K562 (cell line): ENCODE results near the gene RCSD1. TPM values are rescaled to one million over a fixed set of nuclear protein-coding genes. Genes with fewer than 3 reads are reported as not detected.
A peak's percentile ranks its signal among the peaks of the same experiment; 100 is the strongest.

Source experiments
- ADNP ChIP-seq: fragments of 200-800 bp; sonication (Bioruptor generic); IDR thresholded peaks from 2 replicates; pipeline ENCODE4 v1.6.1; 2016; ENCODE audit warnings: missing genetic modification characterization, missing compliant biosample characterization
- FOXJ2 ChIP-seq: fragments of 200-800 bp; sonication (Bioruptor generic); IDR thresholded peaks from 2 replicates; pipeline ENCODE4 v1.6.1; 2016; ENCODE audit warnings: missing genetic modification characterization, missing compliant biosample characterization
- GTF2A2 ChIP-seq: IDR thresholded peaks from 2 replicates; pipeline ENCODE4 v1.6.1; 2016; ENCODE audit warnings: mild to moderate bottlenecking, missing genetic modification characterization, missing compliant biosample characterization
- HEY1 ChIP-seq: fragments of 250-450 bp; sonication (Bioruptor Pico); IDR thresholded peaks from 2 replicates; pipeline ENCODE4 v1.5.0; 2020; ENCODE audit warnings: mild to moderate bottlenecking, moderate library complexity, borderline replicate concordance
- HMG20B ChIP-seq: fragments of 250-450 bp; sonication (Bioruptor Pico); IDR thresholded peaks from 2 replicates; pipeline ENCODE4 v1.5.0; 2021; ENCODE audit warnings: mild to moderate bottlenecking
- HMGXB4 ChIP-seq: sonication (generic); formaldehyde crosslinking; IDR thresholded peaks from 2 replicates; pipeline ENCODE4 v1.8.1; 2023; ENCODE audit warnings: mild to moderate bottlenecking, missing genetic modification reagents
- HNRNPL ChIP-seq: fragments of 200-400 bp; formaldehyde crosslinking; IDR thresholded peaks from 2 replicates; pipeline ENCODE4 v1.6.1; 2017; ENCODE audit warnings: low read depth, mild to moderate bottlenecking, low read length
- JUN ChIP-seq, 2 experiments: sonication (generic) in 1 of 2; formaldehyde crosslinking in 1 of 2; IDR thresholded peaks; 2 replicates each; pipeline versions ENCODE4 v1.6.1 to v1.8.0; 2012 to 2022; ENCODE audit warnings: borderline replicate concordance in 2 of 2, mild to moderate bottlenecking in 2 of 2, improper control_type of control experiment in 1 of 2, low read depth in 1 of 2, low read length in 1 of 2, missing genetic modification reagents in 1 of 2
- LCOR ChIP-seq: sonication (generic); formaldehyde crosslinking; IDR thresholded peaks from 2 replicates; pipeline ENCODE4 v1.8.0; 2022; ENCODE audit warnings: mild to moderate bottlenecking, missing genetic modification reagents
- MGA ChIP-seq: fragments of 450-650 bp; IDR thresholded peaks from 2 replicates; pipeline ENCODE4 v1.6.1; 2016; ENCODE audit warnings: mild to moderate bottlenecking, moderate library complexity
- SMAD3 ChIP-seq: fragments of 450-650 bp; formaldehyde crosslinking; conservative IDR thresholded peaks from 2 replicates; pipeline ENCODE4 v1.4.0; 2020; ENCODE audit warnings: mild to moderate bottlenecking
- SMARCE1 ChIP-seq: fragments of 450-650 bp; IDR thresholded peaks from 2 replicates; pipeline ENCODE4 v1.7.1; 2016; ENCODE audit warnings: mild to moderate bottlenecking
- STAG1 ChIP-seq: sonication (generic); formaldehyde crosslinking; IDR thresholded peaks from 2 replicates; pipeline ENCODE4 v1.5.0; 2020; ENCODE audit warnings: missing genetic modification reagents, borderline replicate concordance
- TRIM28 ChIP-seq: fragments of 450-650 bp; IDR thresholded peaks from 2 replicates; pipeline ENCODE4 v1.6.1; 2017
- ZNF212 ChIP-seq: fragments of 450-650 bp; formaldehyde crosslinking; IDR thresholded peaks from 2 replicates; pipeline ENCODE4 v1.4.0; 2020; ENCODE audit warnings: mild to moderate bottlenecking
- polyA plus RNA-seq, 8 experiments: library from polyadenylated mRNA; depleted of rRNA in 4 of 8; stranded (reverse) in 5 of 8; unstranded in 3 of 8; fragments of >200 nt; fragmentation: Nextera tagmentation in 2 of 8; fragmentation: Illumina TruSeq in 1 of 8; extraction: Ambion mirVana in 2 of 8; extraction: Trizol in 1 of 8; gene quantifications; 2 replicates each; pipeline versions ENCODE4 v1.2.1 to v1.2.3, GENCODE V29; 2011 to 2014; ENCODE audit warnings: inconsistent platforms in 1 of 8, missing spikeins in 1 of 8
- total RNA-seq, 7 experiments: library from RNA; depleted of rRNA in 6 of 7; stranded (reverse); fragments of >200 nt in 6 of 7; fragmentation: Illumina TruSeq in 2 of 7; extraction: Trizol in 2 of 7; gene quantifications; 2 replicates each; pipeline versions ENCODE4 v1.2.1 to v1.2.3, GENCODE V29; 2011 to 2021; ENCODE audit warnings: low replicate concordance in 1 of 7

Gene RCSD1
- total and polyA plus RNA-seq, 9 of the 15 experiments (the other 6 are each of a cell fraction or from before 2014, with no cell fraction given) = 7.8 to 69.8 (median 45.3) TPM

- peak; percentile 100 for TF ChIP-seq HMGXB4 (CRISPR knock-in tag)
- no peak for TF ChIP-seq STAG1
- TF ChIP-seq HMG20B (CRISPR knock-in tag) = no peak
- peak; percentile 81; the same call in 1 of the 2 replicates for TF ChIP-seq LCOR (CRISPR knock-in tag)
- TF ChIP-seq FOXJ2 = peak; percentile 85
- no peak for TF ChIP-seq ZNF212 (CRISPR knock-in tag)
- 0 out of 2 replicates have a peak, but pooled peaks have one; percentile 3 for TF ChIP-seq SMAD3 (CRISPR knock-in tag)
- peak; percentile 76; the same call in 1 of the 2 replicates for TF ChIP-seq JUN (IDR thresholded peaks at IDR 0.05; ENCODE audit: borderline replicate concordance, low read depth, low read length)
- TF ChIP-seq JUN (CRISPR knock-in tag; IDR thresholded peaks at IDR 0.05; ENCODE audit: borderline replicate concordance) = no peak
- TF ChIP-seq SMARCE1 = 0 out of 2 replicates have a peak, but pooled peaks have one; percentile 7
- no peak for TF ChIP-seq GTF2A2
- peak; percentile 99 for TF ChIP-seq ADNP (tag)
- TF ChIP-seq MGA = no peak
- peak; percentile 68 for TF ChIP-seq TRIM28
- no peak for TF ChIP-seq HNRNPL
- TF ChIP-seq HEY1 (CRISPR knock-in tag) = 0 out of 2 replicates have a peak, but pooled peaks have one; percentile 48
These were observed 85.3 kb downstream of the RCSD1 start (continued) for GRCh38 chr1:167715157-167715999.
